Activated CD8-positive, alpha-beta memory T cell treated with anti-CD3 and anti-CD28 coated beads, Interleukin-2, amount 10 ng/mL, durations not matched to agents 7 days and 5 days (primary cell): Measurements from ENCODE around the gene USP3. TPM values are rescaled to one million over a fixed set of nuclear protein-coding genes. Genes with fewer than 3 reads are reported as not detected.

Experiments used
- ATAC-seq: fragments of 150-1000 bp; cut with Tn5 transposase; one replicate; pipeline ENCODE4 v1.10.0; 2021; ENCODE audit warnings: moderate library complexity
- CTCF ChIA-PET: fragments of 350-600 bp; sonication (Branson Sonifier 250); formaldehyde crosslinking; loops from one replicate; lab custom pipeline; 2021; ENCODE audit warnings: antibody characterized with exemption; lab: Charles Lee
- DNase-seq: peaks from one replicate; pipeline ENCODE4 v3.0.0-alpha.2; 2020
- H3K27ac Mint-ChIP-seq: one replicate; pipeline ENCODE4 v1.8.0; 2021; ENCODE audit warnings: mild to moderate bottlenecking, mixed read lengths
- H3K27me3 Mint-ChIP-seq: one replicate; pipeline ENCODE4 v1.8.0; 2021; ENCODE audit warnings: mixed read lengths
- H3K36me3 Mint-ChIP-seq: one replicate; pipeline ENCODE4 v1.8.0; 2021; ENCODE audit warnings: mild to moderate bottlenecking, mixed read lengths
- H3K4me1 Mint-ChIP-seq: one replicate; pipeline ENCODE4 v1.8.0; 2021; ENCODE audit warnings: mixed read lengths
- H3K4me3 Mint-ChIP-seq: one replicate; pipeline ENCODE4 v1.8.0; 2021; ENCODE audit warnings: mild to moderate bottlenecking, moderate library complexity, mixed read lengths
- H3K9me3 Mint-ChIP-seq: one replicate; pipeline ENCODE4 v1.8.0; 2022; ENCODE audit warnings: low read depth, mixed read lengths
- total RNA-seq, 2 experiments: library from RNA; stranded (reverse); gene quantifications; one replicate each; pipeline ENCODE4 v1.2.3, GENCODE V29; 2021

The USP3 gene
- total RNA-seq, 2 experiments from 2014 or later = 50.5 to 67.1 TPM

- CTCF ChIA-PET = interaction anchor here (0.7 to 1.2 kb wide), 3 partner anchors 8 to 14 kb away, joined by 3 to 6 read pairs (median 3); no protein-coding TSS in a partner anchor
- Mint-ChIP-seq H3K9me3 (no peaks in the 10 kb centered on the region), H3K36me3 (no peaks in the 10 kb centered on the region), H3K27me3 (peaks cover 6% of the 10 kb centered on the region), H3K27ac (peak overlapping the region; percentile 76), H3K4me1 (peaks cover 45% of the 10 kb centered on the region), H3K4me3 (no peak overlapping the region)
- ATAC-seq (no peak), DNase-seq (no peak)
These were observed 11.0 kb upstream of the USP3 start for GRCh38 chr15:63493436-63493835.

- Mint-ChIP-seq H3K27ac (peak overlapping the region; percentile 76), H3K4me3 (no peak overlapping the region), H3K36me3 (no peaks in the 10 kb centered on the region), H3K4me1 (peaks cover 53% of the 10 kb centered on the region), H3K27me3 (peaks cover 4% of the 10 kb centered on the region), H3K9me3 (no peaks in the 10 kb centered on the region)
- CTCF ChIA-PET = interaction anchor here (1.0 to 3.0 kb wide), 4 partner anchors 9 to 13 kb away, joined by 3 to 19 read pairs (median 6); no protein-coding TSS in a partner anchor
- peak; percentile 49 for ATAC-seq
- DNase-seq = peak; percentile 76
These were observed 10.0 kb upstream of the USP3 start for GRCh38 chr15:63494408-63494807.

- H3K4me1 Mint-ChIP-seq = peaks cover 62% of the 10 kb centered on the region
- ATAC-seq (no peak), DNase-seq (no peak)
- CTCF ChIA-PET = interaction anchor here (0.7 to 5.0 kb wide), 8 partner anchors 7 to 111 kb away, joined by 3 to 58 read pairs (median 12); no protein-coding TSS in a partner anchor
- H3K27me3 Mint-ChIP-seq = peaks cover 4% of the 10 kb centered on the region
- no peaks in the 10 kb centered on the region for H3K36me3 Mint-ChIP-seq
- H3K27ac Mint-ChIP-seq = peak overlapping the region; percentile 83
- H3K4me3 Mint-ChIP-seq = no peak overlapping the region
- no peaks in the 10 kb centered on the region for H3K9me3 Mint-ChIP-seq
These were observed 9.1 kb upstream of the USP3 start for GRCh38 chr15:63495343-63495742.

- no peaks in the 10 kb centered on the region for H3K36me3 Mint-ChIP-seq
- CTCF ChIA-PET = interaction anchor here (0.6 to 5.0 kb wide), 10 partner anchors 8 to 214 kb away, joined by 3 to 58 read pairs (median 8); no protein-coding TSS in a partner anchor
- no peak overlapping the region for H3K4me3 Mint-ChIP-seq
- ATAC-seq (no peak), DNase-seq (no peak)
- peaks cover 4% of the 10 kb centered on the region for H3K27me3 Mint-ChIP-seq
- peaks cover 65% of the 10 kb centered on the region for H3K4me1 Mint-ChIP-seq
- H3K9me3 Mint-ChIP-seq = no peaks in the 10 kb centered on the region
- H3K27ac Mint-ChIP-seq = no peak overlapping the region
These were observed 8.5 kb upstream of the USP3 start for GRCh38 chr15:63495780-63496488.

- no peak overlapping the region for H3K27ac Mint-ChIP-seq
- peak; percentile 86 for DNase-seq
- CTCF ChIA-PET = interaction anchor here (1.1 to 5.0 kb wide), 7 partner anchors 10 to 294 kb away, joined by 3 to 58 read pairs (median 4); no protein-coding TSS in a partner anchor
- no peaks in the 10 kb centered on the region for H3K27me3 Mint-ChIP-seq
- H3K9me3 Mint-ChIP-seq = no peaks in the 10 kb centered on the region
- no peak overlapping the region for H3K4me3 Mint-ChIP-seq
- H3K36me3 Mint-ChIP-seq = peaks cover 2% of the 10 kb centered on the region
- peaks cover 72% of the 10 kb centered on the region for H3K4me1 Mint-ChIP-seq
- ATAC-seq = peak; percentile 47
These were observed 6.5 kb upstream of the USP3 start for GRCh38 chr15:63497642-63498467.

- ATAC-seq (no peak), DNase-seq (no peak)
- peaks cover 68% of the 10 kb centered on the region for H3K4me1 Mint-ChIP-seq
- H3K4me3 Mint-ChIP-seq = no peak overlapping the region
- CTCF ChIA-PET = interaction anchor here (1.2 to 5.0 kb wide), 4 partner anchors 11 to 20 kb away, joined by 4 to 58 read pairs (median 24); no protein-coding TSS in a partner anchor
- H3K27ac Mint-ChIP-seq = no peak overlapping the region
- peaks cover 2% of the 10 kb centered on the region for H3K36me3 Mint-ChIP-seq
- H3K27me3 Mint-ChIP-seq = no peaks in the 10 kb centered on the region
- H3K9me3 Mint-ChIP-seq = no peaks in the 10 kb centered on the region
These were observed 5.2 kb upstream of the USP3 start for GRCh38 chr15:63499175-63499549.

- CTCF ChIA-PET = interaction anchor here (1.2 to 5.0 kb wide), 4 partner anchors 12 to 20 kb away, joined by 4 to 58 read pairs (median 24); no protein-coding TSS in a partner anchor
- Mint-ChIP-seq H3K4me3 (no peak overlapping the region), H3K4me1 (peaks cover 64% of the 10 kb centered on the region), H3K27ac (peak overlapping the region; percentile 76), H3K9me3 (no peaks in the 10 kb centered on the region), H3K36me3 (peaks cover 2% of the 10 kb centered on the region), H3K27me3 (no peaks in the 10 kb centered on the region)
- DNase-seq (no peak), ATAC-seq (no peak)
These were observed 4.8 kb upstream of the USP3 start for GRCh38 chr15:63499611-63500010.

GRCh38 chr15:63500265-63501250, 3.8 kb upstream of the USP3 start:
- no peaks in the 10 kb centered on the region for H3K9me3 Mint-ChIP-seq

GRCh38 chr15:63501256-63502089, 2.9 kb upstream of the USP3 start:
- DNase-seq = no peak
- CTCF ChIA-PET = interaction anchor here (0.9 to 8.6 kb wide), 3 partner anchors 12 to 35 kb away, joined by 4 to 88 read pairs (median 8); no protein-coding TSS in a partner anchor

More at GRCh38 chr15:63500265-63501250, 3.8 kb upstream of the USP3 start:
- Mint-ChIP-seq H3K4me3 (peak overlapping the region; percentile 12), H3K36me3 (peaks cover 2% of the 10 kb centered on the region), H3K27ac (peak overlapping the region; percentile 93), H3K4me1 (peaks cover 56% of the 10 kb centered on the region), H3K27me3 (no peaks in the 10 kb centered on the region)
- CTCF ChIA-PET = interaction anchor here (0.9 to 8.6 kb wide), 2 partner anchors 12 to 16 kb away, joined by 4 to 88 read pairs; no protein-coding TSS in a partner anchor
- DNase-seq (no peak), ATAC-seq (no peak)

GRCh38 chr15:63502137-63502766, 2.1 kb upstream of the USP3 start:
- no peak for ATAC-seq
- peak overlapping the region; percentile 80 for H3K4me3 Mint-ChIP-seq

More at GRCh38 chr15:63501256-63502089, 2.9 kb upstream of the USP3 start:
- Mint-ChIP-seq H3K27me3 (no peaks in the 10 kb centered on the region), H3K9me3 (no peaks in the 10 kb centered on the region), H3K4me1 (peaks cover 52% of the 10 kb centered on the region), H3K4me3 (peak overlapping the region; percentile 12), H3K27ac (peak overlapping the region; percentile 93), H3K36me3 (peaks cover 2% of the 10 kb centered on the region)
- ATAC-seq = no peak

More at GRCh38 chr15:63502137-63502766, 2.1 kb upstream of the USP3 start:
- Mint-ChIP-seq H3K9me3 (no peaks in the 10 kb centered on the region), H3K36me3 (peaks cover 4% of the 10 kb centered on the region), H3K4me1 (peaks cover 60% of the 10 kb centered on the region), H3K27ac (peak overlapping the region; percentile 93), H3K27me3 (no peaks in the 10 kb centered on the region)
- CTCF ChIA-PET = interaction anchor here (1.8 to 8.6 kb wide), 4 partner anchors 13 to 97 kb away, joined by 8 to 88 read pairs (median 39); no protein-coding TSS in a partner anchor
- DNase-seq = no peak
